Nephron progenitor cell (in vitro differentiated cells): ENCODE data around the gene EXT2.
A peak's percentile ranks its signal among the peaks of the same experiment; 100 is the strongest.

Source experiments
- DNase-seq: peaks from one replicate; pipeline ENCODE4 v3.0.0; 2021
- H3K27ac Mint-ChIP-seq: 2 replicates; pipeline ENCODE4 v1.8.0; 2021; ENCODE audit warnings: mild to moderate bottlenecking, moderate library complexity, mixed read lengths
- H3K27me3 Mint-ChIP-seq: 2 replicates; pipeline ENCODE4 v1.8.0; 2021; ENCODE audit warnings: mild to moderate bottlenecking, low read depth, mixed read lengths; ENCODE audit not compliant: poor library complexity
- H3K36me3 Mint-ChIP-seq: 2 replicates; pipeline ENCODE4 v1.8.0; 2021; ENCODE audit warnings: low read depth, mixed read lengths
- H3K4me1 Mint-ChIP-seq: 2 replicates; pipeline ENCODE4 v1.8.0; 2021; ENCODE audit warnings: mixed read lengths
- H3K4me3 Mint-ChIP-seq: 2 replicates; pipeline ENCODE4 v1.8.0; 2021; ENCODE audit warnings: mild to moderate bottlenecking, moderate library complexity, mixed read lengths
- H3K9me3 Mint-ChIP-seq: 2 replicates; pipeline ENCODE4 v1.8.0; 2021; ENCODE audit warnings: mild to moderate bottlenecking, moderate library complexity, mixed read lengths
- TF ChIP-seq, protein P1 (sequence below): fragments of 200-600 bp; sonication (generic); IDR thresholded peaks from 2 replicates; pipeline ENCODE4 v1.5.0; 2021; ENCODE audit warnings: antibody characterized with exemption

Gene EXT2

DNA sequence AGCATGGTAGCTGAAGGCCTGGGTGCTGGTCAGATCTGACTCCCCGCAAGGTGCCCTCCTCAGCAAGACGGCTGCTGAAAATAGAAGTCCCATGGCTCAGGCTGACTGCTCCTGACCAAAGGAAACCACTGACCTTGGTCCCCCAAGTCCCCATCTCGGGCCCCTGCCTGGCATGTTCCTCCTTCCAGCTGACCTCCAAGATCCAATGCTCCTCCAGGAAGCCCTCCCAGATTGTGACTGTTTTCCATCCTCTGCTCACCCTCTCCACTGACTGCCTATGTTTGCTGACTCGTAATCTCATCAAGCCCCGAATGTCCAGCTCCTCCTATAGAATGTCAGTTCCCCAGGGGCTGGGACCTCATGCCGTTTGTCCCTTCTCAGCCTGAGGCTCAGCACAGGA, 184.0 kb downstream of the EXT2 start:
- Mint-ChIP-seq H3K4me3 (no peak overlapping the region), H3K36me3 (peaks cover 14% of the 10 kb centered on the region), H3K27me3 (peaks cover 31% of the 10 kb centered on the region), H3K27ac (no peak overlapping the region), H3K4me1 (peaks cover 28% of the 10 kb centered on the region), H3K9me3 (peaks cover 13% of the 10 kb centered on the region)
- no peak for DNase-seq
- TF ChIP-seq, protein P1, sequence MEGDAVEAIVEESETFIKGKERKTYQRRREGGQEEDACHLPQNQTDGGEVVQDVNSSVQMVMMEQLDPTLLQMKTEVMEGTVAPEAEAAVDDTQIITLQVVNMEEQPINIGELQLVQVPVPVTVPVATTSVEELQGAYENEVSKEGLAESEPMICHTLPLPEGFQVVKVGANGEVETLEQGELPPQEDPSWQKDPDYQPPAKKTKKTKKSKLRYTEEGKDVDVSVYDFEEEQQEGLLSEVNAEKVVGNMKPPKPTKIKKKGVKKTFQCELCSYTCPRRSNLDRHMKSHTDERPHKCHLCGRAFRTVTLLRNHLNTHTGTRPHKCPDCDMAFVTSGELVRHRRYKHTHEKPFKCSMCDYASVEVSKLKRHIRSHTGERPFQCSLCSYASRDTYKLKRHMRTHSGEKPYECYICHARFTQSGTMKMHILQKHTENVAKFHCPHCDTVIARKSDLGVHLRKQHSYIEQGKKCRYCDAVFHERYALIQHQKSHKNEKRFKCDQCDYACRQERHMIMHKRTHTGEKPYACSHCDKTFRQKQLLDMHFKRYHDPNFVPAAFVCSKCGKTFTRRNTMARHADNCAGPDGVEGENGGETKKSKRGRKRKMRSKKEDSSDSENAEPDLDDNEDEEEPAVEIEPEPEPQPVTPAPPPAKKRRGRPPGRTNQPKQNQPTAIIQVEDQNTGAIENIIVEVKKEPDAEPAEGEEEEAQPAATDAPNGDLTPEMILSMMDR, result no peak

DNA sequence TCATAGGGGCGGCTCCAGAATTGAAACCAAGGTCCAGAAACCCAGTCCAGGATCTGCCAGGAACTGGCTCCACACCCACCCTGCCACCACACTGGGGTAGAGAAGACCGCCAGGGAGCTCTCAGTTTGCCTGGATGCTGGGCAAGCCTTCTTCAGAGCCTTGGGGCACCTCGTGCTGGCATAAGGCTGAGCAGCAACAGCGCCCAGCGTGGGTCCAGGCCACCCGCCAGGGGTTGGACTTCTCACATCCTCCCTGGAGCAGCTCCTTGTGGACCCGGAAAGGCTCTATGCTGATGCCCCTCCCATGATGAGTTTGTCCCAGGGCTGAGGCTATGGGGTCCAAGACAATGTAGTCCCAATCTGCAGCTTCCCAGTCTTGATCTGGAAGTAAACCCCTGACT, 184.8 kb downstream of the EXT2 start:
- Mint-ChIP-seq H3K27me3 (peaks cover 37% of the 10 kb centered on the region), H3K4me3 (no peak overlapping the region), H3K27ac (no peak overlapping the region), H3K4me1 (peaks cover 31% of the 10 kb centered on the region), H3K9me3 (peaks cover 13% of the 10 kb centered on the region), H3K36me3 (peaks cover 14% of the 10 kb centered on the region)
- DNase-seq, result no peak
- TF ChIP-seq, protein P1, result no peak

- Mint-ChIP-seq H3K4me1 (peaks cover 40% of the 10 kb centered on the region), H3K9me3 (peaks cover 13% of the 10 kb centered on the region), H3K27me3 (peaks cover 41% of the 10 kb centered on the region), H3K36me3 (peaks cover 10% of the 10 kb centered on the region), H3K27ac (no peak overlapping the region), H3K4me3 (no peak overlapping the region)
- no peak for DNase-seq
- TF ChIP-seq, protein P1, result no peak
Observed at GRCh38 chr11:44281151-44281550, 185.7 kb downstream of the EXT2 start.

DNA sequence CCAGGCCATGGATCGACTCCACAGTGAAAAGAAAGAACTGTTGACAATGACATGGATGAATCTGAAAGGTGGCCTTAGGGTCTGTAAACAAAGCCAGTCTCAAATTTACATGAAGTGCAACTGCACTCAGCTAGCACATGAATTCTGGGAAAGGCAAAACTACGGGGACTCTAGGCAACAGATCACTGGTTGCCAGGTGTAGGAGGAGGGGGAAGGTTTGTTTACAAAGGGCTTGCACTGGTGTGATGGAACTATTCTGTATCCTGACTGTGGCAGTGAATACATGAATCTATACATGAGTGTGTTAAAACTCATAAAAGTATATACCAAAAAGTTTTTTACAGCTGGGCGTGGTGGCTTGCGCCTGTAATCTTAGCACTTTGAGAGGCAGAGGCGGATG, 187.1 kb downstream of the EXT2 start:
- Mint-ChIP-seq H3K9me3 (peaks cover 13% of the 10 kb centered on the region), H3K4me3 (no peak overlapping the region), H3K4me1 (peaks cover 45% of the 10 kb centered on the region), H3K27me3 (peaks cover 49% of the 10 kb centered on the region), H3K27ac (no peak overlapping the region), H3K36me3 (peaks cover 10% of the 10 kb centered on the region)
- DNase-seq, result no peak
- TF ChIP-seq, protein P1, result no peak

GRCh38 chr11:44285756-44286155, 190.3 kb downstream of the EXT2 start:
- TF ChIP-seq, protein P1, result no peak
- no peak for DNase-seq
- peaks cover 57% of the 10 kb centered on the region for H3K27me3 Mint-ChIP-seq
- H3K4me3 Mint-ChIP-seq, result no peak overlapping the region
- peaks cover 34% of the 10 kb centered on the region for H3K4me1 Mint-ChIP-seq
- no peak overlapping the region for H3K27ac Mint-ChIP-seq
- H3K9me3 Mint-ChIP-seq, result peaks cover 13% of the 10 kb centered on the region
- H3K36me3 Mint-ChIP-seq, result peaks cover 9% of the 10 kb centered on the region

GRCh38 chr11:44286268-44286880, 190.9 kb downstream of the EXT2 start:
- Mint-ChIP-seq H3K4me1 (peaks cover 28% of the 10 kb centered on the region), H3K36me3 (peaks cover 4% of the 10 kb centered on the region), H3K27me3 (peaks cover 57% of the 10 kb centered on the region), H3K27ac (no peak overlapping the region), H3K4me3 (no peak overlapping the region), H3K9me3 (peaks cover 10% of the 10 kb centered on the region)
- peak; percentile 75 for DNase-seq
- TF ChIP-seq, protein P1, result peak; percentile 90
